Loucy (cell line): ENCODE measurements around the gene PLPP7.

ENCODE experiments used
- H2AFZ ChIP-seq: fragments of 200-600 bp; sonication (generic); 2 replicates; pipeline ENCODE4 v1.6.0; 2016; ENCODE audit warnings: antibody characterized with exemption, mild to moderate bottlenecking, low read length, moderate library complexity
- H3F3A ChIP-seq: fragments of 200-600 bp; 2 replicates; pipeline ENCODE4 v1.6.0; 2016; ENCODE audit warnings: antibody characterized with exemption, low read depth, mild to moderate bottlenecking
- H3K27me3 ChIP-seq: fragments of 200-600 bp; sonication (generic); 2 replicates; pipeline ENCODE4 v1.6.1; 2014; ENCODE audit warnings: low read length, mild to moderate bottlenecking; ENCODE audit not compliant: insufficient read depth, poor library complexity, severe bottlenecking
- H3K36me3 ChIP-seq: fragments of 200-600 bp; sonication (generic); 2 replicates; pipeline ENCODE4 v1.6.1; 2016; ENCODE audit warnings: low read length; ENCODE audit not compliant: insufficient read depth
- H3K4me1 ChIP-seq: fragments of 200-600 bp; sonication (generic); 2 replicates; pipeline ENCODE4 v1.5.1; 2014; ENCODE audit warnings: low read length, mild to moderate bottlenecking; ENCODE audit not compliant: insufficient read depth, poor library complexity, severe bottlenecking
- H3K4me2 ChIP-seq: fragments of 200-600 bp; sonication (generic); 2 replicates; pipeline ENCODE4 v1.6.0; 2014; ENCODE audit warnings: antibody characterized with exemption, low read length, low read depth, mild to moderate bottlenecking; ENCODE audit not compliant: poor library complexity, severe bottlenecking
- H3K4me3 ChIP-seq: fragments of 200-600 bp; sonication (generic); 2 replicates; pipeline ENCODE4 v1.5.1; 2014; ENCODE audit warnings: low read length, mild to moderate bottlenecking, mixed read lengths; ENCODE audit not compliant: poor library complexity, severe bottlenecking
- H3K79me2 ChIP-seq: fragments of 200-600 bp; sonication (generic); 2 replicates; pipeline ENCODE4 v1.6.1; 2014; ENCODE audit warnings: low read length; ENCODE audit not compliant: insufficient read depth
- H3K9ac ChIP-seq: fragments of 200-600 bp; sonication (generic); 2 replicates; pipeline ENCODE4 v1.6.0; 2014; ENCODE audit warnings: mild to moderate bottlenecking, low read depth, low read length, moderate library complexity; ENCODE audit not compliant: poor library complexity, severe bottlenecking
- H3K9me2 ChIP-seq: fragments of 200-600 bp; sonication (generic); replicated peaks from 2 replicates; pipeline ENCODE4 v1.6.1; 2016; ENCODE audit warnings: low read depth, low read length, mixed read lengths
- H3K9me3 ChIP-seq: fragments of 200-600 bp; sonication (generic); 2 replicates; pipeline ENCODE4 v1.6.1; 2014; ENCODE audit warnings: mild to moderate bottlenecking, antibody characterized with exemption, low read length, low read depth; ENCODE audit not compliant: insufficient read depth
- H4K20me1 ChIP-seq: fragments of 200-600 bp; sonication (generic); 2 replicates; pipeline ENCODE4 v1.6.0; 2014; ENCODE audit warnings: antibody characterized with exemption, low read length, mild to moderate bottlenecking; ENCODE audit not compliant: insufficient read depth, poor library complexity, severe bottlenecking
- CTCF ChIP-seq: fragments of 200-600 bp; sonication (generic); conservative IDR thresholded peaks from 2 replicates; pipeline ENCODE4 v1.5.1; 2014; ENCODE audit warnings: mild to moderate bottlenecking, antibody characterized with exemption, low read length
- EZH2phosphoT487 ChIP-seq: fragments of 200-600 bp; IDR thresholded peaks from 2 replicates; pipeline ENCODE4 v1.6.1; 2018; ENCODE audit warnings: antibody characterized with exemption, mild to moderate bottlenecking, moderate library complexity, borderline replicate concordance

Gene PLPP7

GRCh38 chr9:131347376-131348020 is 58.0 kb downstream of the PLPP7 start:
- H3K9ac ChIP-seq, result no peak overlapping the region
- H3K9me3 ChIP-seq, result no peaks in the 10 kb centered on the region
- H3F3A ChIP-seq, result no peaks in the 10 kb centered on the region
- no peak overlapping the region for H2AFZ ChIP-seq
- H3K27me3 ChIP-seq, result no peaks in the 10 kb centered on the region
- no peaks in the 10 kb centered on the region for H3K79me2 ChIP-seq
- no peak overlapping the region for H3K4me2 ChIP-seq
- no peak for TF ChIP-seq CTCF
- TF ChIP-seq EZH2phosphoT487, result no peak
- no peak overlapping the region for H3K4me3 ChIP-seq
- H3K4me1 ChIP-seq, result peaks cover 8% of the 10 kb centered on the region
- H3K9me2 ChIP-seq, result no peaks in the 10 kb centered on the region
- no peaks in the 10 kb centered on the region for H4K20me1 ChIP-seq
- no peaks in the 10 kb centered on the region for H3K36me3 ChIP-seq

GRCh38 chr9:131348631-131349521 is 59.4 kb downstream of the PLPP7 start:
- Histone ChIP-seq H3F3A (no peaks in the 10 kb centered on the region), H4K20me1 (no peaks in the 10 kb centered on the region), H3K79me2 (no peaks in the 10 kb centered on the region), H3K4me3 (no peak overlapping the region), H3K9me3 (no peaks in the 10 kb centered on the region), H2AFZ (no peak overlapping the region), H3K4me2 (no peak overlapping the region), H3K4me1 (peaks cover 8% of the 10 kb centered on the region), H3K36me3 (no peaks in the 10 kb centered on the region), H3K9me2 (no peaks in the 10 kb centered on the region), H3K9ac (no peak overlapping the region), H3K27me3 (no peaks in the 10 kb centered on the region)
- TF ChIP-seq EZH2phosphoT487, result no peak
- TF ChIP-seq CTCF, result no peak; the same call in 1 of the 2 replicates

GRCh38 chr9:131349522-131349880 is 60.0 kb downstream of the PLPP7 start:
- Histone ChIP-seq H2AFZ (peak overlapping the region; percentile 100), H3K27me3 (no peaks in the 10 kb centered on the region), H3K79me2 (no peaks in the 10 kb centered on the region), H3K9me3 (no peaks in the 10 kb centered on the region), H3K4me2 (peak overlapping the region; percentile 63), H3K4me3 (peak overlapping the region; percentile 42), H3K36me3 (no peaks in the 10 kb centered on the region), H3K4me1 (peaks cover 8% of the 10 kb centered on the region), H3F3A (no peaks in the 10 kb centered on the region), H3K9me2 (no peaks in the 10 kb centered on the region), H4K20me1 (no peaks in the 10 kb centered on the region), H3K9ac (no peak overlapping the region)
- TF ChIP-seq EZH2phosphoT487 (no peak), CTCF (no peak)
